ENCODE results near the gene PHLDB2.

PHLDB2 gene

DNA sequence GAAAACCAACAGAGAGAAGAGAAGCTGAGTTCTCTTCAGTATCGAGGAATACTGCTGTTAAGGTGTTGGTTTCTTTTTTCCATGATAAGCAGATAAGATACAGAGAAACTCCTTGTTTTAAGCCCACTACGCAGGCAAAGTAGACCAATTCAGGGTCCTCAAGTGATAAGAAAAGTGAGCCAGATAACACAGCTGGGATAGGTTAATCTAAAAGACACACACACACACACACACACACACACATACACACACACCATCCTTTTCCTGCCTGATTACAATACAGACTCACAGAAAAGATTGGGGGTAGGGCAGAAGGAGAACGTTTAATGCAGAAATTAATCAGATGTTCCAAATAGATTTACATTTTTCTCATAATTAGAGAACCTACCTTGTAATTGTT, 6.5 kb upstream of the PHLDB2 start:
- no peak for DNase-seq

DNA sequence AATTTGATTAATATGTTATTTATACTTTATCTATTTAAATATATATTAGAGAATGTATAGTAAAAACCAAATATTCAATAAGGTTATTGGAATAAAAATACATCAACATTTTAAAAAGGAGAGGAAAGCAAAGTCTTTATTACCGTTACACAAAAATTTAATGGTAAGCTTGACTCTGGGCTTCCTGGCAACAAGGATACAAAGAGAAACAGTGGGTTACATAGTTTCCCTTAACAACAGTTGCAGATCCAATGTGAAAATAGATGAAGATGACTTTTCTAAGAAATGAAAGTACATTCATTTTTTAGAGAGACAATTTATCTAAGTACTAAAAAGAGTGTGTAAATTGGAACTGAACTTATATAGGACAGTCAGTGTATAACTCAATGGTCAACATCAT, 6.0 kb upstream of the PHLDB2 start:
- no peak for DNase-seq

DNA sequence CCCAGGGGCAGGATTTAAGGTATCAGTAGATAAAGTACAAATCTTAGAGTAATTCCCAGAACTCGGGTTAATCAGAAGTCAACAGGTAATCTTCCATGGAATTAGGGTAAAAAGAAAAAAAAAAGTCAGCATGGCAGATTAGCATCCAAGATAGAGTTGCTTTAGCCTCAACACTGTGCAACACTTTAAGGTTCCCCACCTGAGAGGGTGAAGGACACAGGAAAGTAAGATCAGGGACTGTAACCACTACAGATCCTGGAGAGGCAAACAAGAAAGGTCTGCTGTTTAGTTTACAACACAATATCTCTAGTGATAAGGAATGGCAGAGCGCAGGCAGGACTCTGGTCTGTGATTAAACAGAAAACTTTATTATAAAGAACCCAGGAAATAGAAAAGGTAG, 4.1 kb upstream of the PHLDB2 start:
- DNase-seq: no peak

- no peak for DNase-seq
These were observed 2.6 kb upstream of the PHLDB2 start for GRCh38 chr3:111856501-111856900.

DNA sequence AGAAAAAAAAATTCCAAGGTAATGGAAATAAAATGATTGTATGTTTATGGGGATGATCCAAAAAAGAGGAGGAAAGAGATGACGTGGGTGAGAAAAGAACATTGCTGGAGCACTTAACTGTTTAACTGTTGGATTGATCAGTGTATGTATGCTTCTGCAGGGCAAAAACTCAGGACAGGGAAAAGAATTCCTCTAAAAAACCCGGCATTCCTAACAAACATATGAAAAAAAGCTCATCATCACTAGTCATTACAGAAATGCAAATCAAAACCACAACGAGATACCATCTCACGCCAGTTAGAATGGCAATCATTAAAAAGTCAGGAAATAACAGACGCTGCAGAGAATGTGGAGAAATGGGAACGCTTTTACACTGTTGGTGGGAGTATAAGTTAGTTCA, 1.6 kb upstream of the PHLDB2 start:
- no peak for DNase-seq

GRCh38 chr3:111858642-111859041, 423 bp upstream of the PHLDB2 start:
- no peak for DNase-seq

GRCh38 chr3:111859974-111860859, 1.2 kb downstream of the PHLDB2 start:
- DNase-seq: peak; percentile 16

GRCh38 chr3:111861391-111861790, 2.3 kb downstream of the PHLDB2 start:
- DNase-seq: no peak

- no peak for DNase-seq
These were observed 3.4 kb downstream of the PHLDB2 start for GRCh38 chr3:111862415-111862814.

- no peak for DNase-seq
These were observed 3.9 kb downstream of the PHLDB2 start for GRCh38 chr3:111862974-111863373.

DNA sequence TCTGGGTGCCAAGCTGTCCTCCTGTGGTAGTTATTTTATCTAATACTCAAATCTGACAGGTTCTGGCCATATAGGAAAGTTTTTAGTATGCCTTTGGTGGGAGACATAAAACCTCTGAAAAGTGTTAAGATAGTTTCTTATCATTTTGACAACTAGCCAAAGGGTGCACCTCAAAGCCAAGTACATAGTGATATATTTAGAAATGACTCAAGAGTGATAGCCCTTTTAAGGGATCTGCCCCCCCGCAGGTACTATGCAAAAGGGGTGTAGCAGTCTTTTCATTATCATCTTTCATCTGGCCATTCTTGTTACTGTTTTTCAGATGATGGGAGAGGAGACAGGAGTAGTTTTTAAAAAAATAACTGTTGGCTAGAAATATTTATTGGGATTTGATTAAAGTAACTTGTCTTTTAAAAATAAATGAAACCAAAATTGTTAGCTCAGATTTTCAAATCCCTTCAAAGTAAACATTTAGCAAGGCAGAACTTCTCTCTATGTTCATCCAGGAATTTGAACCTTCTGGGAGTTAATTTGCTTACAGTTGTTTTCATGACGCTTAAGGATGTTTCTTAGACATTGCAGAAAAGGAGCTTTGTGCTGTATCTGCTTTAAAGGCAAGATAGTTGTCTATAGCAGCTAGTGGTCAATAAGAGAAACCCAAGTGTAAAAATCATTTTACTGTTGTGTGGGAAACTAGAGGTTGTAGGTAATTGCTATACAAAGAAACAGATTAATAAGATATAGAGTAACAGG, 5.1 kb downstream of the PHLDB2 start:
- DNase-seq: no peak

DNA sequence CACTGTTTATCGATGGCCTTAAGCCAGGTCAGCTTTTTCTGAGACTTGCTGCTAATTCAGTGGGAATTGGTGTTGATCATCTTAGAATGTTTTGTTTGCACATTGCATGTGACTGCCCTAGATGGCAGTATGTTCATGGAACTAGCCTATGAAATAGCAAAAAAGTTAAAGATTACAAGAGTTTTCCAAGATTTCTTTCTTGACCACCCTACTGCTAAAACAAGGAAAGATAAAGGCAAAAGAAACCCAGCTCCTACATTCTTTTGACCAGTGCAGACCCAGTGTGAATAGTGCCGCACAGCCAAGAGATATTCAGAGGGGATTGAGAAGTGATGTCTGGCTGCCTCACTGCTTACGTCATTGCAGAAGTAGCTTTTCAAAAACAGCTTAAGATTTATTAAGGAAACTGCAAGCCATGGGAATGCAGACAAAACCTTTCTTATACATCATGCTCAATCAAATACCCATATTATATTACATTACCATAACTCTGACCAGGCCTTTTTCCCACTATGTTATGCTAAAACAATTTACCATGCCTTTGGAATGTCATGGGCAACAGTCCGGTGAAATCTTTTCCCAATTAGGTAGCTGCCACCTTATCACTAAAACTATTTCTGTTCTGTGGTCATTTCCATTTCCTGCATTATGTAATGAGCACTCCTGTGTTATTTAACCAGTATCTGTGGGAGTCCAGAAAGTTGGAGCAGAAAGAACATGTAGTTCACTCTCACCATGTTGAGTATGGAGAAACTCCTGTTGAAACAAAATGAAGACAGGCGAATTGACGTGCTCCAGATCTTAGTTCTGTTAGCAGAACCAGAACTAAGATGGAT, 6.0 kb downstream of the PHLDB2 start:
- DNase-seq: no peak

- DNase-seq: no peak
These were observed 8.9 kb downstream of the PHLDB2 start for GRCh38 chr3:111867889-111868426.

DNA sequence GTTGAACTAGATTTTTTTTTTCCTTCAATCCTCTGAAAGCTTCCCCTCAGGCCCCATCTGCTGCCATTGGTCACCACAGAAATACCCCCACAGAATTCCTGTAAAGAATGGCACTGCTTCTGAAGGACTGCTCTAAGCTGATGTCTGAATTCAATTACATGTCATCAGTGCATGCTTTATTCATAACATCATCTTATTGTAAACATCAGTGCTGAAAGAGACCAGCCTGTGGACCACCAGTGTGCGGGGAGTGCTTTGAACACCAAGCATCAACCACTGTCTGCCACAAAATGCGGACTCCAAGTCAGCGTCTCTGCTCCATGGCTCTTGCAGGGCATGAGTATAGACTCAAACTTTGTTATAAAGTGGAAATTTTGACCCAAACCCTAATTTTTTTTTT, 11.6 kb downstream of the PHLDB2 start:
- no peak for DNase-seq

DNA sequence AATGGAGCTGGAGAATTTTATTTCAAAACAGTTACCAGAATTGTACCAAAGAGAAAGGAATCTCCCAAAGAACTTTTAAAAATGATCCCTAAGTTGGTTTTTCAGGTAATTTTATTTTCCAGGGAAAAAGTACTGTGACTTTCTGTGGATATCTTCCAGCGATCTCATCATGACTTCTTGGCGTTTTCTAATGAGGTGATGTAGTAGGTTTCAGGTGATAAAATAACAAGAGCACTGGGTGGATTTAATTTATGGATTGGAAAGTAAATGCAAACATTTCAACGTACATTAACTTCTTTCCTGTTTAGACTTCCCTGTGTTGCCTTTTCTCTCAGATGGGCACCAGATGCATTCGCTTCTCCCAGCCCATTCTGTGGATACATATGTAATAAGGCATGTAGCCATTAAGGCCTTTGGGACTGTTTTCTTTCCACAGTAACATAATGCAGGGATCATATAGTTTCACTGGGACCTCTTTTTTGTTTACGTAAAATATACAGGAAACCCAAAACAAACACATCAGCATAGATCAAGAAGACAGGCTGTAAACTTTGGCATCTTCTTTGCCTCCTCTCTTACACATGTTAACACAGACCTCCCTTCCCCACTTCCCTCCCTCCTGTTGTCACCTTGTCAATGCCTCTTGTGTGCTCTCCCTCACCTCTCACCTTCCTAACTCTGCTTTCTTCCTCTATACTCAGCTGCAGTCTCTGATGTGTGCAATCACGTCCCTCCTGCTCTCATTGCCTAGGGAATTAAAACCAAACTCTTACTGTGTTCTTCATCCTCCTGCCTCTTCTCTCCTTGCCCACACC, 13.0 kb downstream of the PHLDB2 start:
- DNase-seq: no peak

DNA sequence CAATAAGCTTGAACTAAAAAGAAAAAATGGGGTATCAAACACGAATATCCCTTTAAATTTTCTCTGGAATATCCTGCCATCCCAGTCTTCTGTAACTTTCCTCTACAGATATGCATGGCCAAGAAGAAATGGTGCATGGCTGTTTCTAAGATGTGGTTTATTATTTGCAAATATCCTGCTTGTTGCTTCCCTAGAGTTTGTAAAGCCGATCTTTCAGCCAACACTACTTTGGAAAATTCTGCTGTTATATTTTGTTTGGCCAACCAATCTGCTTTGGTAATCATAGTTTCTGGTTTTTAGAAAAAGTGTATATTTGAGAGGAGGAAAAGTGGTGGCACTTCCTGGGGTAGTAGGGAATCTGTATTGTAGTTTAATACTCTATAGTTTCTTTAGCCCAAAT, 13.9 kb downstream of the PHLDB2 start:
- DNase-seq: no peak

GRCh38 chr3:111874177-111874820, 15.2 kb downstream of the PHLDB2 start:
- no peak for DNase-seq

GRCh38 chr3:111881480-111881879, 22.4 kb downstream of the PHLDB2 start:
- DNase-seq: no peak

DNA sequence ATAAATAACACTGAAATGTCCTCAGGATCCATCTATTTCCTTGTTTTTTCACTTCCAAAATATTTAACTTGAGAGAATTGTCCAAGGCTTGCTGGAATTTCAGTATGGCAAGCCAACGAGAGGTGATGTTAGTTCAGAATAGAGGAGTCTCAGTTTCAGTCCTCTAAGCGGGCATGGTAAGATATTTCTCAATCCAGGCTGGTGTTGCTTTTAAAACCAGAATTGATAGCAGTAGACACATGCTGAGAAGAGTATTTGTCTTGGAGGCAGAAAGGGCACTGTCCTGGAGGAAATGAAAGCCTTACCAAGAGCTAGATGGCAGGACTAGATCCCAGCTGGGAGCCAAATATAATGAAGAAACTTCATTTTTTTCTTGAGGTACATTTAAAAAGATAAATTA, 23.1 kb downstream of the PHLDB2 start:
- no peak for DNase-seq

- DNase-seq: no peak
These were observed 23.7 kb downstream of the PHLDB2 start for GRCh38 chr3:111882799-111883198.

GRCh38 chr3:111884411-111885018, 25.4 kb downstream of the PHLDB2 start:
- no peak for DNase-seq

All from stimulated activated CD4-positive, alpha-beta T cell treated with anti-CD3 and anti-CD28 coated beads, Interleukin-4, amount 100 ng/mL, for 1 hour (primary cell).